Skin epidermis (tissue), 12 donors: ENCODE results near the gene CHD9NB.
A peak's percentile ranks its signal among the peaks of the same experiment; 100 is the strongest.

Experiments
- H3K27ac ChIP-seq, 21 experiments: fragments of 200-600 bp; sonication (generic) in 11 of 21; one replicate each; pipeline ENCODE4 v1.5.0; 2020; ENCODE audit warnings: mild to moderate bottlenecking in 3 of 21, inconsistent platforms in 2 of 21, moderate library complexity in 2 of 21
- H3K4me3 ChIP-seq, 7 experiments: fragments of 200-600 bp; sonication (generic) in 2 of 7; one replicate each; pipeline ENCODE4 v1.5.0; 2020; ENCODE audit warnings: inconsistent platforms in 2 of 7, mild to moderate bottlenecking in 2 of 7, moderate library complexity in 1 of 7

The CHD9NB gene

DNA sequence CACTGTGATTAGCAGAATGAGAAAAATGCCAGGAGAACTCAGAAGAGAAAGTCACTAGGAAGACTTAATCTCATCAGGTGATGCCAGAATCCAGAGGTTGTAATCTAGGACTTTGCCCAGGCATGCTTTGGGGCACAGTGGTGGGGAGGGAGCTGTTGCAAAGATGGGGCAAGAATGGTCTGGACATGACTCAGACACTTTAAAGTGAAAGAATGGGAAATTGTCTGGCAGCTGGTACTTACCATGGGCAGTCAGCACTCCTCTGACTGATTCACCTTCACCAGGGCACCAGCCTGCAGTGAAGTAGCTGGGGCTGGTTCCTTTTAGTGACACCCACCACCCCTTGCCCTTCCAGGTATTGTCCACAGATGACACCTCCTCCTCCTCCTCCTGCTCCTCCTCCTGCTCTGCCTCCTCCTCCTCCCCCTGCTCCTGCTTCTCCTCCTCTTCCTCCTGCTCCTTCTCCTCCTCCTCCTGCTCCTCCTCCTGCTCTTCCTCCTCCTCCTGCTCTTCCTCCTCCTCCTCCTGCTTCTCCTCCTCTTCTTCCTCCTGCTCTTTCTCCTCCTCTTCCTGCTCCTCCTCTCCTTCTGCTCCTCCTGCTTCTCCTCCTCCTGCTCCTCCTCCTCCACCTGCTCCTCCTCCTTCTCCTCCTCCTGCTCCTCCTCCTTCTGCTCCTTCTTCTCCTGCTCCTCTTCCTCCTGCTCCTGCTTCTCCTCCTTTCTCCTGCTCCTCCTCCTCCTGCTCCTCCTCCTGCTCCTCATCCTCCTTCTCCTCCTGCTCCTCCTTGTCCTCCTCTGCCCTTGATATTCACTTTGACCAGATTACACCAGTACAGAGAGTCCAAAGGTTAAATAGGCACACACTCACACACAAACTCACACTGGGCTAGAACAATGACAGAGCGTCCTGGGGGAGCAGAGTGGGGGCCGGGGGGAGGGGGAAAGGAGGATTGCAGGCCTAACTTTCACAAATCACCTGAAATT, at the start of gene CHD9NB:
CHD9NB (minus strand) TSS at position 379 of the 983 bp plus-strand sequence. CDS start 8,739 bp downstream, outside the sequence.
- Histone ChIP-seq H3K4me3 (no peak within 1 kb of the TSS), H3K27ac (peak within 1 kb of the TSS in 12 of 21 experiments; percentile 3 to 91 (median 37))

GRCh38 chr16:53100889-53101288, 48.2 kb upstream of the CHD9NB start:
- H3K27ac ChIP-seq = peak overlapping the region in 16 of 21 experiments; percentile 8 to 95 (median 90)

DNA sequence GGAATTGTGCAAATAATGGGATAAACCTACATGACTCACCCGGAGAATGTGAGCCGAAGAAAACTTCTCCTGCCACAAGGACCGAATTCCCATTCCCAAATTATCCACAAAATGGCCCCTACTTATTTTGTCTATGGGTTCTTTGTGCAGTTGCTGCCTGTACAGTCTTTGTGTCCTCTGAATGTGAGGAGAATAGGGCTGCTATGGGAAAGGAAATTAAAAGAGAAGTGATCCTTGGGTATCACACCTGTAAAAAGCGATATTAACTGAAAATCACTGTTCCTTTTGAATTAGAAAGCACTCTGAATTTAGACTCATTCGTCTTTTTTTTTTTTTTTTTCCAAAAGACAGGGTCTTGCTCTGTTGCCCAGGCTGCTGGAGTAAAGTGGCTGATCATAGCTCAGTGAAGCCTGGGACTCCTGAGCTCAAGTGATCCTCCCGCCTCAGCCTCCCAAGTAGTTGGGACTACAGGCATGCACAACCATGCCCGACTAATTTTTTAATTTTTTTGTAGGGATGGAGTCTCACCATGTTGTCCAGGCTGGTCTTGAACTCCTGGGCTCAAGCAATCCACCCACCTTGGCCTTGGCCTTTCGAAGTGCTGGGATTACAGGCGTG, 47.5 kb upstream of the CHD9NB start:
- Histone ChIP-seq H3K27ac (peak overlapping the region in 20 of 21 experiments; percentile 81 to 95 (median 88)), H3K4me3 (peak overlapping the region; percentile 20 to 50 (median 32))

More at GRCh38 chr16:53100889-53101288, 48.2 kb upstream of the CHD9NB start:
- no peak overlapping the region for H3K4me3 ChIP-seq

- peak overlapping the region; percentile 20 to 50 (median 32) for H3K4me3 ChIP-seq
- H3K27ac ChIP-seq = peak overlapping the region; percentile 42 to 95 (median 88)
Observed at GRCh38 chr16:53099318-53100130, 46.8 kb upstream of the CHD9NB start.

GRCh38 chr16:53098526-53099317, 46.0 kb upstream of the CHD9NB start:
- H3K4me3 ChIP-seq = peak overlapping the region; percentile 20 to 50 (median 32)
- peak overlapping the region in 20 of 21 experiments; percentile 81 to 95 (median 88) for H3K27ac ChIP-seq

- H3K27ac ChIP-seq = peak overlapping the region in 7 of 21 experiments; percentile 5 to 95 (median 88)
- peak overlapping the region in 1 of 7 experiments; percentile 1 for H3K4me3 ChIP-seq
Observed at GRCh38 chr16:53097190-53097589, 44.5 kb upstream of the CHD9NB start.

GRCh38 chr16:53094013-53094630, 41.4 kb upstream of the CHD9NB start:
- peak overlapping the region; percentile 24 to 91 (median 72) for H3K27ac ChIP-seq

GRCh38 chr16:53093162-53093744, 40.6 kb upstream of the CHD9NB start:
- Histone ChIP-seq H3K27ac (peak overlapping the region in 20 of 21 experiments; percentile 24 to 91 (median 73)), H3K4me3 (no peak overlapping the region)

More at GRCh38 chr16:53094013-53094630, 41.4 kb upstream of the CHD9NB start:
- no peak overlapping the region for H3K4me3 ChIP-seq

DNA sequence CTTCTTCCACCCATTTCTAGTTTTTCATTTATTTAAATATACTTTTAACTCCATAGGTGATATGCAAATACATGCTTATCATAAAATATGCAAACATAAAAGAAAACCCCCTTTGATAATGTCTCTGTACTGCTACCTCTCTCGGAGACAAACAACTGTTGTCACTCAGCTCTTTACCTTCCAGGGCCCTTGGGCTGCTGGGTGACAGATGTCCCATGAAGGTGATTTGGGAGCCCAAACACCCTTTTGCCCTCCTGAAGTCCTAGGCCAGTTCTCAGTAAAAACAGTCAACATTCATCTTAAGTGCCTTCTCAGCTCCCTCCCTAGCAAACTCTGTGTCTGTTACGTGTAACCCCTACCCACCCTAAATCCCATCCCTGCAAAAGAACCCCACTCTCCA, 39.6 kb upstream of the CHD9NB start:
- Histone ChIP-seq H3K4me3 (no peak overlapping the region), H3K27ac (peak overlapping the region in 16 of 21 experiments; percentile 11 to 91 (median 77))

- peak overlapping the region in 20 of 21 experiments; percentile 55 to 91 (median 78) for H3K27ac ChIP-seq
- peak overlapping the region in 1 of 7 experiments; percentile 11 for H3K4me3 ChIP-seq
Observed at GRCh38 chr16:53091466-53092211, 38.9 kb upstream of the CHD9NB start.

- Histone ChIP-seq H3K4me3 (no peak overlapping the region), H3K27ac (peak overlapping the region in 20 of 21 experiments; percentile 61 to 91 (median 78))
Observed at GRCh38 chr16:53090591-53091411, 38.1 kb upstream of the CHD9NB start.

DNA sequence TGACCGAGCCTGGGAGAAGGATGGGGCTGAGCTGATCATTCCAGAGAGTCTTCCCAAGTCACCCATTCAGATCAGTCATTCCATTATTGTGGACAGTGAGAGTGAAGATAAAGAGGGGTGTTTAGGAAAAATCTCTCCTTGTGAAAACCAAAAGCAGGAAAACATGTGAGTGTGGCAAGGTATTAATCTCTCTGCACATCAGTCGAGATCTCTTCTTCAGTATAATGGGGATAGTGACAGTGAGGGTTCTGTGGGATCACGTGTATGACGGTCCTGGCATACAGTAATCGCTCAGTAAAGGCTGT, 37.5 kb upstream of the CHD9NB start:
- Histone ChIP-seq H3K27ac (peak overlapping the region in 20 of 21 experiments; percentile 59 to 91 (median 78)), H3K4me3 (no peak overlapping the region)

GRCh38 chr16:53089434-53090285, 37.0 kb upstream of the CHD9NB start:
- Histone ChIP-seq H3K4me3 (no peak overlapping the region), H3K27ac (peak overlapping the region in 19 of 21 experiments; percentile 59 to 91 (median 79))

DNA sequence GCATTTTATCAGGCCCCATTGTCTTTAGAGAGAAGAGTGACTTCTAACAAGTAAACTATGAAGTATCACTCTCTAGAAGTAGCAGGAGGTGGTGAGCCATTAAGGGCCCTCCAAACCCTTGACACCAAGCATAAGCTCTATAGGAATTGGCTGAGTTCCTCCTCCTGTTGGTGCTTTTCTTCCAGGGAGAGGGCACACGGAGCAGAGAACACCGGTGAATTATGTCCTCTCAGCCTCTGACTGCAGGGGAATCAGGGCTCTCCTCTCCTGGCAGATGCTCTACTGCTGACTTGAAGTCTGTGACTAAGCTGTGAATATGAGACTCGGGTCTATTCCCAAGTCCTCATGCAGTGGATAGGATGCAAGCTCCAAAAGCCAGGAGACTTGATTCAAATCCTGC, 34.4 kb upstream of the CHD9NB start:
- no peak overlapping the region for H3K4me3 ChIP-seq
- peak overlapping the region in 12 of 21 experiments; percentile 8 to 91 (median 79) for H3K27ac ChIP-seq

- Histone ChIP-seq H3K27ac (peak overlapping the region in 20 of 21 experiments; percentile 65 to 91 (median 80)), H3K4me3 (no peak overlapping the region)
Observed at GRCh38 chr16:53085931-53086421, 33.3 kb upstream of the CHD9NB start.
